ENCODE data around the gene APC2. TPM values are rescaled to one million over a fixed set of nuclear protein-coding genes. Genes with fewer than 3 reads are reported as not detected.
A peak's percentile ranks its signal among the peaks of the same experiment; 100 is the strongest.
"Not testable (repeated sequence)": the region's sequence is repeated elsewhere in the genome, so short reads cannot be mapped to it uniquely, and the experiment has no call there.

Gene APC2
- total RNA-seq, 1 experiment from 2014 or later: not detected

- no peak for DNase-seq (ENCODE audit: low read depth)
These were observed 61.7 kb downstream of the APC2 start for GRCh38 chr19:1511318-1512317.

- peak; percentile 74 for DNase-seq (ENCODE audit: low read depth)
These were observed 63.0 kb downstream of the APC2 start, which contains the start of gene ADAMTSL5 for GRCh38 chr19:1512671-1513498. Gene ADAMTSL5 (minus strand): TSS chr19:1513019. CDS start chr19:1510943, 2,076 bp downstream.

GRCh38 chr19:1513499-1514294 is 63.8 kb downstream of the APC2 start:
- peak; percentile 34 for DNase-seq (ENCODE audit: low read depth)

GRCh38 chr19:1514295-1514661 is 64.4 kb downstream of the APC2 start:
- no peak for DNase-seq (ENCODE audit: low read depth)

- DNase-seq (ENCODE audit: low read depth): no peak
These were observed 65.2 kb downstream of the APC2 start for GRCh38 chr19:1514986-1515721.

- no peak for DNase-seq (ENCODE audit: low read depth)
These were observed 66.5 kb downstream of the APC2 start for GRCh38 chr19:1516395-1516753.

GRCh38 chr19:1518471-1518870 is 68.5 kb downstream of the APC2 start:
- DNase-seq (ENCODE audit: low read depth): no peak

- DNase-seq (ENCODE audit: low read depth): not testable (repeated sequence)
These were observed 69.9 kb downstream of the APC2 start for GRCh38 chr19:1519802-1520201.

GRCh38 chr19:1520203-1520780 is 70.4 kb downstream of the APC2 start:
- no peak for DNase-seq (ENCODE audit: low read depth)

- peak; percentile 11 for DNase-seq (ENCODE audit: low read depth)
These were observed 71.7 kb downstream of the APC2 start for GRCh38 chr19:1521636-1522035.

- no peak for DNase-seq (ENCODE audit: low read depth)
These were observed 72.1 kb downstream of the APC2 start for GRCh38 chr19:1522061-1522460.

- DNase-seq (ENCODE audit: low read depth): no peak
These were observed 72.9 kb downstream of the APC2 start for GRCh38 chr19:1522838-1523237.

Other genes starting within 250 kb of the APC2 start
- gene STK11, start 244.3 kb upstream of the APC2 start, total RNA-seq (2014; rRNA removed; shearing (Covaris generic)): 19.8 and 34.9 TPM in 2 replicates
- 0.48 and 0.88 TPM in 2 replicates for gene CBARP, start 212.1 kb upstream of the APC2 start, total RNA-seq (2014; rRNA removed; shearing (Covaris generic))
- 41.8 and 78.0 TPM in 2 replicates for gene ATP5F1D, start 208.4 kb upstream of the APC2 start, total RNA-seq (2014; rRNA removed; shearing (Covaris generic))
- gene MIDN, start 201.5 kb upstream of the APC2 start, total RNA-seq (2014; rRNA removed; shearing (Covaris generic)): 3.2 and 4.1 TPM in 2 replicates
- 44.2 and 66.8 TPM in 2 replicates for gene CIRBP, start 180.8 kb upstream of the APC2 start, total RNA-seq (2014; rRNA removed; shearing (Covaris generic))
- 57.6 and 92.0 TPM in 2 replicates for gene FAM174C, start 174.6 kb upstream of the APC2 start, total RNA-seq (2014; rRNA removed; shearing (Covaris generic))
- not detected in 2 replicates for gene EFNA2, start 164.2 kb upstream of the APC2 start, total RNA-seq (2014; rRNA removed; shearing (Covaris generic))
- 99.1 and 139 TPM in 2 replicates for gene NDUFS7, start 66.2 kb upstream of the APC2 start, total RNA-seq (2014; rRNA removed; shearing (Covaris generic))
- 15.3 and 24.9 TPM in 2 replicates for gene GAMT, start 48.6 kb upstream of the APC2 start, total RNA-seq (2014; rRNA removed; shearing (Covaris generic))
- gene DAZAP1, start 42.5 kb upstream of the APC2 start, total RNA-seq (2014; rRNA removed; shearing (Covaris generic)): 43.9 and 88.3 TPM in 2 replicates
- gene RPS15, start 11.7 kb upstream of the APC2 start, total RNA-seq (2014; rRNA removed; shearing (Covaris generic)): 1,276 and 1,680 TPM in 2 replicates
- 25.2 and 27.1 TPM in 2 replicates for gene C19orf25, start 29.1 kb downstream of the APC2 start, total RNA-seq (2014; rRNA removed; shearing (Covaris generic))
- 0.39 and 5.5 TPM in 2 replicates for gene PCSK4, start 40.2 kb downstream of the APC2 start, total RNA-seq (2014; rRNA removed; shearing (Covaris generic))
- 3.3 and 4.2 TPM in 2 replicates for gene REEP6, start 41.1 kb downstream of the APC2 start, total RNA-seq (2014; rRNA removed; shearing (Covaris generic))
- 1.6 and 3.8 TPM in 2 replicates for gene ADAMTSL5, start 62.9 kb downstream of the APC2 start, total RNA-seq (2014; rRNA removed; shearing (Covaris generic))
- not detected in 2 replicates for gene PLK5, start 74.0 kb downstream of the APC2 start, total RNA-seq (2014; rRNA removed; shearing (Covaris generic))
- 8.4 and 18.9 TPM in 2 replicates for gene MEX3D, start 118.2 kb downstream of the APC2 start, total RNA-seq (2014; rRNA removed; shearing (Covaris generic))
- 55.2 and 63.2 TPM in 2 replicates for gene MBD3, start 142.7 kb downstream of the APC2 start, total RNA-seq (2014; rRNA removed; shearing (Covaris generic))
- 124 and 144 TPM in 2 replicates for gene UQCR11, start 155.3 kb downstream of the APC2 start, total RNA-seq (2014; rRNA removed; shearing (Covaris generic))
- gene TCF3, start 202.5 kb downstream of the APC2 start, total RNA-seq (2014; rRNA removed; shearing (Covaris generic)): 60.9 and 62.7 TPM in 2 replicates